GM21526 (cell line): ENCODE measurements around the gene PDZD11.
"Not testable (repeated sequence)": the region's sequence is repeated elsewhere in the genome, so short reads cannot be mapped to it uniquely, and the experiment has no call there.

Experiments used
- ATAC-seq: cut with Tn5 transposase; IDR thresholded peaks from one replicate; pipeline ENCODE4 v1.9.1; 2021; ENCODE audit warnings: moderate library complexity; ENCODE audit not compliant: unreplicated experiment, low FRiP score

Gene PDZD11

GRCh38 chrX:70289793-70290770 lies at the start of gene PDZD11, which contains the start of gene KIF4A:
TSS of gene PDZD11 (minus strand) at chrX:70289927. CDS start at chrX:70289341, 586 bp downstream.
TSS of gene KIF4A (plus strand) at chrX:70290104. CDS start at chrX:70290459, 355 bp downstream.
- peak; percentile 95 for ATAC-seq

DNA sequence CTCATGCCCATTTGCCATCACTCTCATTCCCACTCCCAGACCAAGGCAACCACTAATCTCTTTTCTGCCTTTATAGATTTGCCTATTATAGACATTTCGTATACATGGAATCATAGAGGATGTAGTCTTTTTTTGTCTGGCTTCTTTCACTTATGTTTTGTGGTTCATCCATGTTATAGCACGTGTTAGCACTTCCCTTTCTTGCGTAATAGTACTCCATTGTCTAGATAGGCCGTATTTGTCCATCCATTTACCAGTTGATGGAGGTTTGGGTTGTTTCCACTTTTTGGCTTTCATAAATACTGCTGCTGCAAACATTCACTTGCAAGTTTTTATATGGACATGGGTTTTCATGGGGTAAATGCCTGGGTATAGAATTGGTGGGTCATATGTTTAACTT lies 48.6 kb upstream of the PDZD11 start:
- ATAC-seq, result no peak

GRCh38 chrX:70336767-70337166 lies 47.0 kb upstream of the PDZD11 start:
- ATAC-seq, result peak; percentile 99

DNA sequence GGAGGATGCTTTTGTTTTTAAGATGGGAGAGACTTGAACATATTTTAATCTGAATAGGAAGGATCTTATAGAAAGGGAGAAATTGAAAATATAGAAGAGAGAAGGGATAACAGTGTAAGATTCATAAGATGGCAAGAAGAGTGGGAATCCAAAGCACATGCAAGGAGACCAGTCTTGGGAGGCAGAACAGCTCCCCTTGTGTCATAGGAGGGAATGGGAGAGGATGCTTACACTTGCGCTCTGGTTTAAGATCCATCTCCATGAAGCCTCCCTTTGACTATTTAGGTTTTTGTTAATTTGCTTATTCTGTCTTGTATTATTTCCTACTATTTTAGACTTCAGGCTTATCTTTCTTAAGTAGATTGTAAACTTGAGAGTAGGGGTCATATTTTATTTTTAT lies 42.9 kb upstream of the PDZD11 start:
- no peak for ATAC-seq

GRCh38 chrX:70331161-70331560 lies 41.4 kb upstream of the PDZD11 start:
- ATAC-seq, result no peak

GRCh38 chrX:70324326-70324725 lies 34.6 kb upstream of the PDZD11 start:
- no peak for ATAC-seq

GRCh38 chrX:70323628-70324027 lies 33.9 kb upstream of the PDZD11 start:
- ATAC-seq, result not testable (repeated sequence)

- no peak for ATAC-seq
These were observed 33.1 kb upstream of the PDZD11 start for GRCh38 chrX:70322784-70323183.

DNA sequence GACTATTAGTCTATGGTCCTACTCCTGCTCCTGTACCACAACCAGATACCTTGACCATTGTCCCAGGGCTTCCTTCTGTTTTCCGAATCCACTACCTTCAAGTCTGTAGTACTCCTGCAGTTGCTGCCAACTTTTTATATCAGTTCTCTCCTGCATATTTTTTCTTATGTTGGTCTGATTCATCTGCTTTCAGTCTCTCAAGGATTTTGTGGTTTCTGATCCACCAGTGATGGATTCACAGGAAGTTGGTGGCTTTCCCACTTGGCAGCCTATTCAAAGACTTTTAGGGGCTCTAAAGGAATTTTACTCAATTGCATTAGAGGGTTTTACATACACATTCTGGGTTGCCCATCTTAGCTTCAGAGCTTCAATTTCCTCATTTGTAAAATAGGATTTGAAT lies 23.8 kb upstream of the PDZD11 start:
- no peak for ATAC-seq

GRCh38 chrX:70301716-70302115 lies 12.0 kb upstream of the PDZD11 start:
- ATAC-seq, result no peak

GRCh38 chrX:70293621-70294020 lies 3.9 kb upstream of the PDZD11 start:
- ATAC-seq, result no peak

- no peak for ATAC-seq
These were observed 3.1 kb upstream of the PDZD11 start for GRCh38 chrX:70292788-70293187.

GRCh38 chrX:70289168-70289792 lies 447 bp downstream of the PDZD11 start:
- peak; percentile 28 for ATAC-seq

DNA sequence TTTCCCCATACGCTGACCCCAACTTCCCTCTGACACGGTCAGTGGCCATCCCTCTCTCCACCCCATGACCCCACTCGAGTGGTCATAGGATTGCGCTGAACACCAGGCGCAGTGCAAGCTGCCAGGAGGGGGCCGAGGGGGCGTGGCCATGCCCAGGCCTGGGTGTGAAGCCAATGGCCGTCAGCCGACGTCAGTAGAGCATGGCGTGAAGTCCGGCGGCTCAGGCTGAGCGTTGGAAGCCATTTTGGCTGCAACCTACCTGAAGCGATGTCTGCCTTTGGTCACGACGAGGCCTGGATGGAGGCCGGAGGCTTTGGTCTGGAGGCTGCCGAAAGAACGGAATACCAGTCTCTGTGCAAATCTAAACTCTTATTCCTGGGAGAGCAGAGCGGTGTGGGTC lies 7.8 kb downstream of the PDZD11 start, which contains the start of gene RAB41:
RAB41 (plus strand) TSS at position 222 of the 400 bp plus-strand sequence; CDS start at position 268, 46 bp downstream.
- ATAC-seq, result no peak

- no peak for ATAC-seq
These were observed 9.2 kb downstream of the PDZD11 start for GRCh38 chrX:70280573-70280972.

- ATAC-seq, result no peak
These were observed 10.6 kb downstream of the PDZD11 start for GRCh38 chrX:70279081-70279480.

DNA sequence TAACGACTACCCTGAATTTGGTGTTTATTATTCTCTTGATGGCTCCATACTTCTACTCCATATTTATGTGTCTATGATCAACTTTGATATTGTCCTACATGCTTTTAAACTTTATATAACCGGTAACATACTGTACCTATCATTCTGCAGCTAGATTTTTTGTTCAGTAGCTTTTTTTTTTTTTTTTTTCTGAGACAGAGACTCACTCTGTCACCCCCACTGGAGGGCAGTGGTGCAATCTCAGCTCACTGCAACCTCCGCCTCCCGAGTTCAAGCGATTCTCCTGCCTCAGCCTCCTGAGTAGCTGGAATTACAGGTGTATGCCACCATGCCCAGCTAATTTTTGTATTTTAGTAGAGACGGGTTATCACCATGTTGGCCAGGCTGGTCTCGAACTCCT lies 15.7 kb downstream of the PDZD11 start:
- ATAC-seq, result not testable (repeated sequence)

- no peak for ATAC-seq
These were observed 21.7 kb downstream of the PDZD11 start, which contains the start of gene ARR3 for GRCh38 chrX:70268034-70268433. TSS of gene ARR3 (plus strand) at chrX:70268334. CDS start at chrX:70269386, 1,052 bp downstream.

- ATAC-seq, result no peak
These were observed 24.9 kb downstream of the PDZD11 start for GRCh38 chrX:70264784-70265183.

GRCh38 chrX:70262952-70263567 lies 26.7 kb downstream of the PDZD11 start:
- no peak for ATAC-seq

DNA sequence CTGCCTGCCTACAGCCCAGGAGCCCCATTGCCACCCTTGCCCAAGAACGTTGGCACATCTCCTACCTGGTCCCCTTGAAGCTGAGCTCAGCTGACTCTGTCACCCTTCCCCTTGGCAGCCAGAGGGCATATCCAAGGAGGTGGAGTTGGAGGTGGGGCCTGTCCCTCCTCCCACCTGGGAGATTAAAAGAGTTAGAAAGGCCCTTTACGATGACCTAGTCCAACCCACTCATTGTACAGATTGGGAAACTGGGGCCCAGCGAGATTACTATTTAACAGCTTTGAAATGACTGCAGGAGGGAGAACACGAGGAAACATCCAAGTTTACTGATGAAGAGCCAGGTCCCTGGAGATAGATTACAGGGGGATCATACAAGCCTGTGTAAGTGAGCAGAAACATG lies 29.6 kb downstream of the PDZD11 start, which contains the start of gene P2RY4:
P2RY4 (minus strand) TSS at position 101 of the 400 bp plus-strand sequence. CDS start 580 bp downstream, outside the sequence.
- no peak for ATAC-seq
